Breast epithelium (tissue), 3 donors: ENCODE measurements around the gene ATG9B.

Experiments
- POLR2A ChIP-seq: fragments of 450-650 bp; IDR thresholded peaks from one replicate; pipeline ENCODE4 v1.6.1; 2016; ENCODE audit warnings: antibody characterized with exemption, mild to moderate bottlenecking, moderate library complexity
- POLR2AphosphoS5 ChIP-seq, 3 donors: sonication (generic); formaldehyde crosslinking; IDR thresholded peaks; one replicate each; pipeline ENCODE4 v1.6.1; 2017; ENCODE audit warnings: antibody characterized with exemption in 3 of 3
- TF ChIP-seq, protein P1 (sequence below), 3 donors: fragments of 450-650 bp; IDR thresholded peaks; one replicate each; pipeline ENCODE4 v1.5.1; 2016 to 2017; ENCODE audit warnings: antibody characterized with exemption in 3 of 3, mild to moderate bottlenecking in 3 of 3, moderate library complexity in 3 of 3

DNA sequence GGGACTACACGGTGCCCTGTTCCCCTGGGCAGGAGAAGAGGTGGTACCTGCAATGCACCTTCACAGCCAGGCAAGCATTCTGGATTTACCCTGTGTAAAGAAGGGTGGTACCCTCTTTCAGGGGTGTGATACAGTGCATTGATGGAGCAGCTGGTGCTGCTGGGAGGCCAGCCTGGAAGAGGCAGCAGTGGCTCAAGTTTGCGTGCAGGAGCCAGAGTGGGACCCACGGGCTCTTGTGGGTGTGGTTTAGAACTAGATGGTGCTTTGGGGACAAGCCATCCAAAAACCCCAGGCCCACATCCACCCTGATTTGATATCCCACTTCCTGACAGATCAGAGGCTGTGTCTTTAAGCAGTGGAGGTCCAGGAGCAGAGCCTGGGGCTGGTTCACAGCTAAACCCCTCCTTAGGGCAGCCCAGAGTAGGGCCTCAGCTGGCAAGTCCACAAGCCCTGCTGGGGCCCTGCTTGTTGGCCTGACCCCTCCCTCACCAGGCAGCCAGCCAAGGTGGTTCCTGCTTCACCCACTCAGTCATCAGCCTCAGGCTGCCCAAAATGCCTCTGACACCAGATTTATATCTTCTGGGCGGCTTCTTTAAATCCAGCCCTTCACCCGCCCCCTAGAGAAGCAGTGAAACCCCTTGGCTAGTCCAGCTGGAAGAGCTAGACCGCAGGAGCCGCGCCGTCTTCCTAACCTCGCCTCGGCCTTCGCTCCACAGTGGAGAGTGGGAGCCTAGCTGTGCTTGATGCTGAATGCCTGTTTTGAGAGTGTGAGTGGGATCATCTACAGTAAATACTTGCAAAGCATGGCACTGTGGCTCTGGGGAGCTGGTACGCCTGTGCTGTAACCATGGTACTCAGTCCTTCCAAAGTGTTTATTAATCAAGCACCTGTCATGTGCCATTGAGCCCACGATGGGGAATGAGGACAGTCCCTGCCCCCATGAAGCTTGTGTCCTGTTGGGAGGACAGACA, 22.6 kb upstream of the ATG9B start:
- TF ChIP-seq, protein P1, sequence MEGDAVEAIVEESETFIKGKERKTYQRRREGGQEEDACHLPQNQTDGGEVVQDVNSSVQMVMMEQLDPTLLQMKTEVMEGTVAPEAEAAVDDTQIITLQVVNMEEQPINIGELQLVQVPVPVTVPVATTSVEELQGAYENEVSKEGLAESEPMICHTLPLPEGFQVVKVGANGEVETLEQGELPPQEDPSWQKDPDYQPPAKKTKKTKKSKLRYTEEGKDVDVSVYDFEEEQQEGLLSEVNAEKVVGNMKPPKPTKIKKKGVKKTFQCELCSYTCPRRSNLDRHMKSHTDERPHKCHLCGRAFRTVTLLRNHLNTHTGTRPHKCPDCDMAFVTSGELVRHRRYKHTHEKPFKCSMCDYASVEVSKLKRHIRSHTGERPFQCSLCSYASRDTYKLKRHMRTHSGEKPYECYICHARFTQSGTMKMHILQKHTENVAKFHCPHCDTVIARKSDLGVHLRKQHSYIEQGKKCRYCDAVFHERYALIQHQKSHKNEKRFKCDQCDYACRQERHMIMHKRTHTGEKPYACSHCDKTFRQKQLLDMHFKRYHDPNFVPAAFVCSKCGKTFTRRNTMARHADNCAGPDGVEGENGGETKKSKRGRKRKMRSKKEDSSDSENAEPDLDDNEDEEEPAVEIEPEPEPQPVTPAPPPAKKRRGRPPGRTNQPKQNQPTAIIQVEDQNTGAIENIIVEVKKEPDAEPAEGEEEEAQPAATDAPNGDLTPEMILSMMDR (IDR thresholded peaks at IDR 0.05) = no peak
- TF ChIP-seq POLR2AphosphoS5 (IDR thresholded peaks at IDR 0.05) (no peak), POLR2A (no peak)
